K562 (cell line): ENCODE data around the gene PRDM16. TPM values are rescaled to one million over a fixed set of nuclear protein-coding genes. Genes with fewer than 3 reads are reported as not detected.

Experiments used
- ATF2 ChIP-seq: sonication (generic); formaldehyde crosslinking; IDR thresholded peaks from 2 replicates; pipeline ENCODE4 v1.8.1; 2022; ENCODE audit warnings: missing genetic modification reagents
- ATF3 ChIP-seq, 2 experiments: fragments of 450-650 bp in 1 of 2; sonication (generic) in 1 of 2; formaldehyde crosslinking in 1 of 2; IDR thresholded peaks in 1 of 2; conservative IDR thresholded peaks in 1 of 2; 2 replicates each; pipeline versions ENCODE4 v1.6.1 to v1.8.1; 2016 to 2023; ENCODE audit warnings: mild to moderate bottlenecking in 2 of 2, moderate library complexity in 2 of 2, inconsistent platforms in 1 of 2, missing genetic modification reagents in 1 of 2
- ELK1 ChIP-seq: sonication (generic); formaldehyde crosslinking; IDR thresholded peaks from 2 replicates; pipeline ENCODE4 v1.8.1; 2022; ENCODE audit warnings: missing genetic modification reagents
- EP400 ChIP-seq: fragments of 450-650 bp; IDR thresholded peaks from 2 replicates; pipeline ENCODE4 v1.6.1; 2017; ENCODE audit warnings: antibody characterized with exemption, mild to moderate bottlenecking, moderate library complexity
- LEF1 ChIP-seq: fragments of 450-650 bp; IDR thresholded peaks from 2 replicates; pipeline ENCODE4 v1.6.1; 2016; ENCODE audit warnings: mild to moderate bottlenecking
- MEF2A ChIP-seq: IDR thresholded peaks from 2 replicates; pipeline ENCODE4 v1.6.1; 2011; ENCODE audit warnings: low read depth, mild to moderate bottlenecking, low read length, moderate library complexity; ENCODE audit not compliant: control insufficient read depth
- NEUROD1 ChIP-seq: fragments of 150-350 bp; IDR thresholded peaks from 2 replicates; pipeline ENCODE4 v1.6.1; 2014; ENCODE audit warnings: borderline replicate concordance, low read length, low read depth; ENCODE audit not compliant: partially characterized antibody
- NR2F6 ChIP-seq: fragments of 450-650 bp; formaldehyde crosslinking; IDR thresholded peaks from 2 replicates; pipeline ENCODE4 v1.4.0; 2020; ENCODE audit warnings: mild to moderate bottlenecking
- NRF1 ChIP-seq, 2 experiments: fragments of 450-650 bp; IDR thresholded peaks in 1 of 2; conservative IDR thresholded peaks in 1 of 2; 2 replicates each; pipeline ENCODE4 v1.6.1; 2014; ENCODE audit warnings: mild to moderate bottlenecking in 2 of 2
- PKNOX1 ChIP-seq: fragments of 450-650 bp; IDR thresholded peaks from 2 replicates; pipeline ENCODE4 v1.6.1; 2016
- RBFOX2 ChIP-seq: fragments of 200-400 bp; formaldehyde crosslinking; IDR thresholded peaks from 2 replicates; pipeline ENCODE4 v1.6.1; 2017; ENCODE audit warnings: low read depth, mild to moderate bottlenecking, low read length, moderate library complexity
- SMARCE1 ChIP-seq: fragments of 450-650 bp; IDR thresholded peaks from 2 replicates; pipeline ENCODE4 v1.7.1; 2016; ENCODE audit warnings: mild to moderate bottlenecking
- TSC22D4 ChIP-seq: fragments of 450-650 bp; IDR thresholded peaks from 2 replicates; pipeline ENCODE4 v1.6.1; 2016; ENCODE audit warnings: missing genetic modification characterization, missing biosample characterization, control low read depth
- UBTF ChIP-seq, 2 experiments: IDR thresholded peaks; 2 replicates each; pipeline ENCODE4 v1.6.1; 2012; ENCODE audit warnings: improper control_type of control experiment in 2 of 2, low read depth in 2 of 2, low read length in 2 of 2, borderline replicate concordance in 1 of 2
- ZBTB7A ChIP-seq: IDR thresholded peaks from 2 replicates; pipeline ENCODE4 v1.6.1; 2011; ENCODE audit warnings: low read depth, mild to moderate bottlenecking, low read length, moderate library complexity, borderline replicate concordance; ENCODE audit not compliant: control insufficient read depth
- ZBTB8A ChIP-seq: fragments of 450-650 bp; IDR thresholded peaks from 2 replicates; pipeline ENCODE4 v1.6.1; 2018; ENCODE audit warnings: mild to moderate bottlenecking, moderate library complexity; ENCODE audit not compliant: partially characterized antibody
- ZKSCAN1 ChIP-seq: fragments of 150-350 bp; IDR thresholded peaks from 2 replicates; pipeline ENCODE4 v1.6.1; 2016; ENCODE audit warnings: low read depth, low read length
- ZNF165 ChIP-seq: fragments of 250-450 bp; sonication (Bioruptor Pico); IDR thresholded peaks from 2 replicates; pipeline ENCODE4 v1.4.0; 2020; ENCODE audit warnings: borderline replicate concordance
- polyA plus RNA-seq, 8 experiments: library from polyadenylated mRNA; depleted of rRNA in 4 of 8; stranded (reverse) in 5 of 8; unstranded in 3 of 8; fragments of >200 nt; fragmentation: Nextera tagmentation in 2 of 8; fragmentation: Illumina TruSeq in 1 of 8; extraction: Ambion mirVana in 2 of 8; extraction: Trizol in 1 of 8; gene quantifications; 2 replicates each; pipeline versions ENCODE4 v1.2.1 to v1.2.3, GENCODE V29; 2011 to 2014; ENCODE audit warnings: inconsistent platforms in 1 of 8, missing spikeins in 1 of 8
- total RNA-seq, 7 experiments: library from RNA; depleted of rRNA in 6 of 7; stranded (reverse); fragments of >200 nt in 6 of 7; fragmentation: Illumina TruSeq in 2 of 7; extraction: Trizol in 2 of 7; gene quantifications; 2 replicates each; pipeline versions ENCODE4 v1.2.1 to v1.2.3, GENCODE V29; 2011 to 2021; ENCODE audit warnings: low replicate concordance in 1 of 7

PRDM16 gene
- total and polyA plus RNA-seq, 9 of the 15 experiments (the other 6 are each of a cell fraction or from before 2014, with no cell fraction given): 0.10 to 0.27 TPM; not detected in 7

GRCh38 chr1:3312898-3313575 lies 244.0 kb downstream of the PRDM16 start (continued):
- TF ChIP-seq TSC22D4 (tag) (no peak), PKNOX1 (0 out of 2 replicates have a peak, but pooled peaks have one; percentile 34), NRF1 (conservative IDR thresholded peaks at IDR 0.05 in 1 of 2, IDR thresholded peaks at IDR 0.05 in 1 of 2) (peak; percentile 40 to 55; a peak in 3 of 4 replicates), ZNF165 (CRISPR knock-in tag) (peak; percentile 11; the same call in 1 of the 2 replicates), MEF2A (no peak), ATF2 (CRISPR knock-in tag) (peak; percentile 33; the same call in 1 of the 2 replicates), ZBTB8A (no peak), ELK1 (no peak), LEF1 (0 out of 2 replicates have a peak, but pooled peaks have one; percentile 43), NR2F6 (CRISPR knock-in tag) (no peak), ATF3 (IDR thresholded peaks at IDR 0.05) (peak; percentile 98), ATF3 (CRISPR knock-in tag; conservative IDR thresholded peaks at IDR 0.05) (peak; percentile 98), UBTF (IDR thresholded peaks at IDR 0.05; ENCODE audit: borderline replicate concordance in 1 of 2, low read depth in 2 of 2, low read length in 2 of 2) (0 out of 4 replicates have a peak, but pooled peaks of 1 of the 2 experiments have one; percentile 30), SMARCE1 (peak; percentile 92), ZBTB7A (0 out of 2 replicates have a peak, but pooled peaks have one; percentile 20), EP400 (0 out of 2 replicates have a peak, but pooled peaks have one; percentile 20), NEUROD1 (no peak), RBFOX2 (peak; percentile 59), ZKSCAN1 (no peak)
